Measurements from ENCODE around the gene PTPRT.
"Not testable (repeated sequence)": the region's sequence is repeated elsewhere in the genome, so short reads cannot be mapped to it uniquely, and the experiment has no call there.

The PTPRT gene

DNA sequence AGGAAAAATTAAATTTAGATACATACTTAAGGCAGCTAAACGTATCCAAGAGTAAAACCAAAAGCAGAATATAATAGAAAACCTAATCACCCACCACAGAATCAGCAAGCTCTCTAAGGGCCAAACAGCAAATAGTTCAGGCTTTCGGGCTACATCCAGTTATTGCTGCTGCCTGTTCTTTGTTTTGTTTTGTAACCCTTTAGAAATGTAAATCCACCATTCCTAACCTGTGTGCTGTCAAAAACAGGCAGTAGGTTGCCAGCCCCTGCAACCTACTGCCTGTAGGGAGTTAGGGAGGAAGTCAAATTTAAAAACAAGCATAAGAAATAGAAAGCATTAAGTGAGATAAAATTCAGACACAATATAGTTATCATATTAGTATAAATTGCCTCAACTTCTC, 225.9 kb downstream of the PTPRT start:
- no peak for DNase-seq

DNA sequence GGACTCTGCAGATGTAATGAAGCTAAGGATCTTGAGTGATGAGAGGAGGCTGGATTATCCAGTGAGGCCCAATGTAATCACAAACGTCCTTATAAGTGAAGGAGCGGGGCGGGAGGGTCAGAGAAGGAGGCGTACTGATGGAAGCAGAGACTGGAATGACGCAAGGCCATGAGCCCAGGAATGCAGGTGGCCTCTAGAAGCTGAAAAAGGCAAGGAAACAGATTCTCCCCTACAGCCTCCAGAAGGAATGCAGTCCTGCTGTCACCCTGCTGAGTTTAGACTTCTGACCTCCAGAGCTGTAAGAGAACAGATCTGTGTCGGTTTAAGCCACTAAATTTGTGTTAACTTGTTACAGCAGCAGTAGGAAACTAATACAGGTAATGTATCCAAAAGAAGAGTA, 227.9 kb downstream of the PTPRT start:
- DNase-seq: no peak

DNA sequence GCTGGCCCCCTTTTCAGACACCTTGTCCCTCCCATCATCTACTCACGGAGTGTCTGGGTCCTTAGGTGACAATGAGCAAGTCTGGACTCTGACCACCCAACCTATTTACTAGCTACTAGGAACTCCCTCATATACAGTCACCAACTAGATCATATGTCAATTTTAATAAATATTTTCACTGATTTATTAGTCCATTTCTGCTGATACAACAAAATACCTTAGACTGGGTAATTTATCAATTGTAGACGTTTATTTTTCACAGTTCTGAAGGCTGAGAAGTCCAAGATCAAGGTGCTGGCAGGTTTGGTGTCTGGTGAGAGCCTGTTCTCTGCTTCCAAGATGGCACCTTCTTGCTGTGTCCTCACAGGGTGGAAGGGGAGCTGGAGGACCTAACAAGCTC, 229.7 kb downstream of the PTPRT start:
- DNase-seq: no peak

DNA sequence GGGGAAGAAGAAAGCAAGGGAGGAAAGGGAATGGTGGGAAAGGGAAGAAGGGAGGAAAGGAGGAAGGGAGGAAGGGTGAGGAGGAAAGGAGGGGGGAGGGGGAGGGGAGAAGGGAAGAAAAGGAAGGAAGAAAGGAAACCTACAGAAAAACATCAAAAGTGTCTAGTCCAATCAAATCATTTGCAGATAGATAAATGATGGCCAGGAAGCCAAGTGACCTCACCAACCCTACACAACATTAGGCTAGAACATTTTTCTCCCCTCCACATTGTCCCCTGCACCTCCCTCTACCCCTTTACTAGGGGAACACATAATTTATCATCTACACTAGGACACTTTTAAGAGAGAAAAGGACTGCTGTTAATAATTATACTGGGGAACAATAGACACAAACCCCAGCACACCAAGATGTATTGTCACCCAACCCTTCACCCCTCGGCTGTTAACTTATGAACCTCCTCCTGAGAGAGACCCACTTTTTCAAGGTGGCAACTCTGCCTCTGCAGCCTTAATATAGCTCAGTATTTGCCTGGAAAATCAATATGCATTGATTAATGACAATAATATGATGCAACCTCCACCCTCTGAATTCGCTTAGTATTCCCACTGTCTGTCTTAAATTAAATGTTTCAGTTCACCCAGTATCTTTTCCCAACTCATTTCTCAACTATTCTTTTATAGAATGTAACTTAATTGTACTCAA, 231.2 kb downstream of the PTPRT start:
- no peak for DNase-seq

DNA sequence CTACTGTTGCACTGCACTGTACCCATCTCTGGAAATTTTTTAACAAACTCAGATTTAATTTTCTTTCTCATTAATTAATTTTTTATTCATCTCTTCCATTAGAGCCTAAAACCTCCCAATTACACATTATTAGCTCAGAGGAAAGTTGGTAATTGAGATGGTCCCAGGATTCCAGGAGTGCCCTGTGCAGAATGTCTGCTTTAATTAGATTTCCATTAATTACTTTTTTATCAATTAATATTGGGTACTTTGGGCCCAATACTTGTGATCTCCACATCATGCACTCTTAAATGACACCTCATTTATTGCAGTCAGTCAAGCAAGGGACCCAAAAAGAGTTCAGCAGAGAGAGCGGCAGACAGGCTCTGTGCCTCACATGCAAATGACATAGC, 232.0 kb downstream of the PTPRT start:
- no peak for DNase-seq

DNA sequence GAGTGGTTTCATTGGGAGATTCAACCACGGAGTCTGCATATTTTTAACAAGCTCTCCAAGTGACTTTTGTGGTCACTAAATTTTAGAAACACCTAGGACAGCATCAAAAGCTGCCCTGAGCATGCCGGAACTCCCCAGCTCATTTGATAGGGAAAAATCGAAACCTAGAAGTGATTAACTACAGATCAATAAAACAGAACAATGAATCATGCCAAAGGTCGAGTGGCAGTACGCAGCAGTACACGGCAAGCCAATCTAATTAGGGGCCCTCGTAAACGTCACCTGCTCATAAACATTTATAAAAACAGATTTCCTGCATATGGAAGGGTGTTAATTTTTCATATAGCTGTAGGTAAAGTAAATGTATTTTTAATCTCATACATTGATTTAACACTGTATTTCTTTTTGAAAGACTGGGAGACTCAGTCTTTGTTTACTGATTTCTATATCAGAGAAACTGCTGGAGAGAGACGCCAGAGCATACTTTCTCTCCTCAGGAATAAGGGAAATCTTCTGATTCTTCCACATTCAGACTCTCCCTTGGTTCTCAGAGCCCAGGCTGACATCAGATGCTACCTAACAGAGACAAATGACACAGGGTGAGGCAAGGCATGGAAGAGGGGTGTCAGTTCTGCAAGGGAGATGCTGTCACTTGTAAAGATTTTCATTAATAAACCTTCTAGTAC, 232.5 kb downstream of the PTPRT start:
- DNase-seq: no peak

DNA sequence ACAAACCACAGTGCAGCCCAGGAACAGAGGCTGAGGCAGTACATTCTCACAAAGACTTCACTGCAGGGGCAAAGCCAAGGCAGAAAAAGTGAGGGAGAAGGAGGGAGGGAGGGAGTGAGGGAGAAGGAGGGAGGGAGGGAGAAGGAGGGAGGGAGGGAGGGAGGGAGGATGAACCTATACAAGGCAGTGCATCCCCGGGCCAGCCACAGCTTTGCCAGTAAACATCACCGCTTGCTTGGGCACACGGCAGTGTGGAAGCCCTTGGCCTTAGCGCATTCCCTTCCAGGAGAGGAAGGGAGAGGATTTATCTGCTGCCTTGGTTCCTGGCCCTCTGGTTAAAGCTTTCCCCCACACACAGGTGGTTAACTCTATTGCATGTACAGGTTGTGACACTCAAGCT, 234.0 kb downstream of the PTPRT start:
- DNase-seq: no peak

DNA sequence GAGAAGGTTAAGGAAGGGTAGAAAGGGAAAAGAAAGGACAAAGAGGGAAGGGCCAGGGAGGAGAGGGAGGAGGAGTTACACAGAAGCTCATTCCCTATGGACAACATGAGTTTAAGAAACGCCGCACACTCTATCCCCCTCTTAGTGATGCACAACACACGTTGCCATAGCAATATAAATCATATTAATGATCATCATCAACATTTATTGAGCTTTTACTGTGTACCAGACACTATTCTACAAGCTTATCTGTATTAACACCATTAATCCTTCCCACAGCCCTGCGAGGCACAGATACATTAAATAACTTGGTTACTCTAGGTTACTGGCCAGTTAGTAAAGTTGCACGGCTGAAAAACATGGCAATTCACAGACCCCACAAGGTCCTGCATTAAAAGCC, 234.8 kb downstream of the PTPRT start:
- no peak for DNase-seq

DNA sequence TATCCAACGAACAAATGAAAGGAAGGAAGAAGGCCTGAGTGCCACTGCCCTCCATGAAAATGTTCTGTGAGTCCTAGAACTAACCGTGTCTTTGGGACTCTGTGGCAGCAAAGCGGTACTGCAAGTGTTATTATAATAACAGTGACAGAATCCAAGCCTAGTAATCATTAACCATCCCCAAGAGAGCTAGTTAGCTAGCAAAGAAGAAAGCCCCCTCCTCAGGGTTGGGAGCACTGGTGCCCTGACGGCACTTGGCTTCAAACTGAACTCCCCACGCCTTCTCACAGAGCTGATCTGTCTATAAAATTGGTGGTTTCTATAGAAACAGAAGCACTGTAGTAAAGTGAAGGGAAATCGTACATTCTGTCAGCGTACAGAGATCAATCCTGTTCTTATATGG, 239.8 kb downstream of the PTPRT start:
- no peak for DNase-seq

DNA sequence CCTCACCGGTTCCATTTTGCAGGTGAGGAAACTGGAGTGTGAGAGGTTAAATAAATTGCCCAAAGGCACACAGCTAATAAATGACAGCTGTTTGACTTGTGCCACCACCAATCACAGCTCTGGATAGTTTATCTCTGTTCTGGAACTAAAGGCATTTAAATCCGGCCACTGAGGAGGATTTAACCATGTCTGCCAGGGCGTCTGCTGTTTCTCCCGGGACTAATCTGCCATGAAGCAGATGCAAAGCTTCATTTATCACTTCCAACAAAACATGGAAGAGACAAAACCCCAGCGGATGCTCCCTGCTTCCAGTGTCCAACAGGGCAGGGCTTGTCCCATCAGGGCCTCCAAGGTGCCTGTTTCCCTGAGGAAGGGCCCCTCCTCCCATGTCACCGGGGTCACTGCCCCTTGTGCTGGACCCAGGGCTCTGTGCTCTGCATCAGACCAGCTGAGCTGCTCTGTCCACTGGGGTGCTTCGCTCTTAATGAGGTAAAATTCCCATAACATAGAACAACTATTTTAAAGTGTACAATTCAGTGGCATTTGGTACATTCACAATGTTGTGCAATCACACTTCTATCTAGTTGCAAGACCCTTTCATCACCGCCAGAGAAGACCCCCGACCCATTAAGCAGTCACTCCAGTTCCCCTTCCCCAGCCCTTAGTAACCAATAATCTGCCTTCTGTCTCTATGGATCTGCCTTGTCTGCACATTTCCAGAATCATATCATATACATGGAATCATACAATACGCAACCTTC, 244.3 kb downstream of the PTPRT start:
- DNase-seq: no peak

DNA sequence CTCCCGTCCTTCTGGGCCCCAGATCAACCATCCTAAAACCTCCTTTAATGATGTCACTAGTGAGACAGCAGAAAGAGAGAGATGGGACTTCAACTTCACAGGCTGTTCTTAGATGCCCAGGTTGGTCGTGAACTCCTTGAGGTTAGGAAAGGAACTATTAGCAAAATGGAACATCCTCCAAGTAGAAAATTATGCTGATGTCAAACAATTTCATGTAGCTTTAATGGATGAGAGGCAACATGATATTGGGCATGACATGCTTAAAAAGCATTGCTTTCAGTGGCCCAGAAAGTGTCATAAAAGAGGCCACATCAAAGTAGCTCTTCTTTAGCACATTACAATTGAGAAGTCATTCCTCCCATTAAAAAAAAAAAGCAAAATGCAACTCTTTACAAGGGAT, 248.1 kb downstream of the PTPRT start:
- no peak for DNase-seq

DNA sequence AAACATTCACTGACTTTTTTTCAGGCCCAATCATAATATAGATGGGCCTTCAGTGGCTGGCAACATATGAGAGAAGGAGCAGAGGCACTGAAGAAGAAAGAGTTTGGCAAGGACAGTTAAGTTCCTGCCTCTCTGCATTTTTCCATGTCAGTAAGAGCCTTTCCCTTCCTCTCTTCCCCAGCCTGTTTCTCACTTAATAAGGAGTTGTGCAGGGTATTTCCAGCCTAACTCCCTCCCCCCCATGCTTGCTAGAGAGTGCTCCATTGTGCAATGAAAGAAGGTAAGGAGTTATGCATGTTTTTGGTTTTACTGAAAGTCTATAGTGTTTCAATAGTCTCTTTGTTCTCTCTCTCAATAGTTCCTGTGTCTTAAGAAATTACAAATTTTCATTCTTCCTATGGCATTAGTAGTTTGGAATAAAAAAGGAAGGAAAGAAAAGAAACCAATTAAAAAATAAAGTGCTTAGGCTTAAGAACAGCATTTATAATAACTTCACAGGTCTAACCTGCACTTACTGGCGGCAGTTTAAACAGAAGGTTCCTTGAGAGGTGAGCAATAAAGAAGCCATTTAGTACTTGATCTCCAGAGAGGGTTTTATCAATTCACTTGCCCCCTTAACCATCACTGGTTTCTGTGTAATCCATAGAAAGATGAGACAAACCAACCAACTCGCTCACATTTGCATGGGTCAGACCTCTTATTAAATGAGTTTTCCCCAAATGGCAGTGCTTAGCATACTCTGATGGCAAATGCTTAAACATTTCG, 251.1 kb downstream of the PTPRT start:
- no peak for DNase-seq

DNA sequence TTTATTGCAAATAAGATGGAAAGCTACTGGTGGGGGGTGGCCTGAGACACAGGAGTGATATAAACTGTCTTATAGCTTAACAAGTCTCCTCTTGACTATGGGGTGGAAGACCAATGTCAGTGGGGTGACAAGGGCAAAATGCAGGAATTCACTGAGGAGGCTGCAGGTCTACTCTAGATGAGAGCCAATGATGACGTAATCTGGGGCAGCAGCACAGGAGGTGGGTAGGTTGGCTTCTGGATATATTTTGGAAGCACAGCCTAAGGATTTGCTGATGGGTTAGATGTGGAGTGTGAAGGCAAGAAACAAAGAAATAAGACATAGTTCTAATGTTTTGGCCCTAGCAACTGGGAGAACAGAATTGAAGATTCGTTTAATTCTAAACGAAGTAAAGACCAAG, 253.2 kb downstream of the PTPRT start:
- DNase-seq: no peak

DNA sequence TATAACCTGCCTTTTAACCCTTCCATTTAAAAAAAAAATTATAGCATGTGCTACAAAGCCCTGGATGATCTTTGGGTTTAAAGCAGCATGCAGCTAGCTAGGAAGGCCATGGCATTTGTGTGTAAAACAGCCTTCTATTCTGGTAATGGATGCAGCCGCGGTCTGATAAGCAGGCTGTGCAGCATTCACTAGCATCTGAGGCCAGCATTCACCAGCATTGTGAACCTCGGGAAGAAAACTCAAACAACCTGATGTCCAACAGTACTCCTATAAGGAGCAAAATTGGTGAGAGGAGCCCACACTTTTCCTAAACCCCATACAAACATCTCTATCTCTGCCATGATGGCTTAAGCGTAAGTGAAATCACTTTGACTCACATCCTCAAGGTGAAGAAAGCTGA, 265.5 kb downstream of the PTPRT start:
- no peak for DNase-seq

DNA sequence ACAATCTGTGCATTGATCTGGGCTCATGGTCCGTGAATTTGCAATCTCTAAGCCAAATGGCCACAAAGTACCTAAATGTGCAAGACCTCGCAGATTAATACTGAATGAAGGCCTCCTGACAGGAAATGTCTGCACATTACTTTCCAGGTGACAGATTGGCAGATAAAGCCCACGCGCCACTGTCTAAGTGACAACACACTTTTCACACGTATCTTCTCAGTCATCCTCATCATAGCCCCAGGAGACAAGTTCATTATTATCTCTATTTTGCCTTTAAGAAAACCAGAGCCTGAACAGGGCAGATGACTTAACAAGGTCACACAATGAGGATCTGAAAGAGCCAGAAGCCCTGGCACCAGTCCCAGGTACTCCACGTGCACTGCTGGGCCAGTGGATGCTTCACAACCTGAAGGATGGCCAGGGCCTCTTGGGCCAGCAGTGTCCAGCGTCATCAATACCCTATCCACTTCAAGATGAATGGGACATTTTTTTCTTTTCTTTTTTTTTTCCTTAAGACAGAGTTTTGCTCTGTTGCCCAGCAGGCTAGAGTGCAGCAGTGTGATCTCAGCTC, 266.3 kb downstream of the PTPRT start:
- DNase-seq: no peak

DNA sequence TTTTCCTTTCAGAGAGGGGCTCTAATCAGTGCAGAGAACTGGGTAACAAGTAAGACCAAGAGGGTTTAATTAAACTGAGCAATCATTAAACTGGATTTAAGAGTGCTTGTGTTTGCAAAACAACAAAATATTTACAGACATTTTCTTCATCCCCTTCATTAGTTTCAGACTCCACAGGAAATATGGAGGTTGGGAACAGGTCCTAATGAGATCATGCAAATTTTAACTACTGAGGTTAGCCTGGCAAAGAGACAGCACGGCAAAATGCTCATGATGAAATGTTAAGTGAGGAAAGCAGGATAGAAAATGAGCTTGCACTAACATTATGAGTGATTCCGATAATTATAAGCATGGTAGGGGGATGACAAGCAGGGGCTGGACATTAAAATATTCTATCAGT, 268.9 kb downstream of the PTPRT start:
- no peak for DNase-seq

DNA sequence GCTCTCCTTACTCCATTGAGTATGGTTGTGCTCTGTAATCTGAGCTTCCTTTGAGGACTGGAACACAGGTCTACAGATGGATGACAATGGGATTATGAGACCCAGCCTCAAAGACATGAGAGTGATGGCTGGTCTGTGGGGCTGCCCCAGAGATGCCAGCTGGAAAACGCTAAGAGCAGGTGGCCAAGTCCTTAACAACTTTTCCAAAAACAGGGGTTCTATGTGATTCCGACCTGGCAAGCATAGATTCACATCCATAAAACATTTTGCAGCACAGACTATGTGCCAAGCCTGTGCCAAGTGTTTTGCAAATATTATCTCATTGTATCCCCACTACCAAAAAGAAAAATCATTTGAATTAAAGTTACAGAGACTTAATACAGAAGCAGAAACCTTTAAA, 270.4 kb downstream of the PTPRT start:
- DNase-seq: no peak

DNA sequence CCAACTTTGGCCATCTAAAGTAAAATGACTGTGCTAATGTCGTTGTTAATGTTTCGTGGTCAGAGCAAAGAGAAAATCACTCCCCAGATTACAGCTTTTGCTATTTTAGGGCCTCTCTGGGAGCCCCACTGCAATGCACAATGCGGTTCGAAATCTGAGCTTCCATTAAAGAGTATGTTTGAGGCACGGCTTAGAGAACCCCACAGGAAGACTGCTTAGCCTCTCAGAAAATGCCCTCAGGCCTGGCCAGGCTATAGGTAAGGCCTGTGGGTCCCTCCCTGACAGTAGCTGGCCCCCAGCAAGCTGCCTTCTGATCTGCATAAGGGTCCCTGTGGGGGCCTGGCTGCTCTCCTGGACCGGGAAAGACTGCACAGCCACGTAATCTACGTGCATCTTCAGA, 274.6 kb downstream of the PTPRT start:
- DNase-seq: no peak

DNA sequence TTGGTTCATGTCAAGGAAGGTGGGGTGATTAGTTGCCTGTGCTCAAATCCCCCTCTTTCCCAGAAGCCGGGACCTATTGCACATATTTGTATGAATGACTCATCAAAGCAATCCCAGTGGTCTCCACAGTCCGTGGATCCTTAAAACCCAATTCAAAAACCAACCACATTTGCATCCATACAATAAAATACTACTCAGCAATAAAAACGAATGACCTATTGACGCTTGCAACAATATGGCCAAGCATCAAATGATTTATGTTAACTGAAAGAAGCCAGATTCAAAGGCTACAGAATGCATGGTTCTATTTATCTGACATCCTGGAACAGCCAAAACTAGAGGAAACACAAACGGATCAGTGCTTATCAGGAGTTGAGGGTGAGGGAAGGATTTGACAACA, 275.4 kb downstream of the PTPRT start:
- no peak for DNase-seq

DNA sequence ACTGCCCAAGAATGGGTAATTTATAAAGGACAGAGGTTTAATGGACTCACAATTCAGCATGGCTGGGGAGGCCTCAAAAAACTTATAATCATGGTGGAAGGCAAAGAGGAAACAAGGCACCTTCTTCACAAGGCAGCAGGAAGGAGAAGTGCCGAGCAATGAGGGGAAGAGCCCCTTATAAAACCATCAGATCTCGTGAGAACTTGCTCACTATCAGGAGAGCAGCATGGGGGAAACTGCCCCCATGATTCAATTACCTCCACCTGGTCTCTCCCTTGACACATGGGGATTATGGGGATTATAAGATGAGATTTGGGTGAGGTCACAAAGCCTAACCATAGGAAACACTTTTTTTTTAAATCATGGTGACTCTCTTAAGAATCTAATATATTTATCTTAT, 278.9 kb downstream of the PTPRT start:
- not testable (repeated sequence) for DNase-seq

DNA sequence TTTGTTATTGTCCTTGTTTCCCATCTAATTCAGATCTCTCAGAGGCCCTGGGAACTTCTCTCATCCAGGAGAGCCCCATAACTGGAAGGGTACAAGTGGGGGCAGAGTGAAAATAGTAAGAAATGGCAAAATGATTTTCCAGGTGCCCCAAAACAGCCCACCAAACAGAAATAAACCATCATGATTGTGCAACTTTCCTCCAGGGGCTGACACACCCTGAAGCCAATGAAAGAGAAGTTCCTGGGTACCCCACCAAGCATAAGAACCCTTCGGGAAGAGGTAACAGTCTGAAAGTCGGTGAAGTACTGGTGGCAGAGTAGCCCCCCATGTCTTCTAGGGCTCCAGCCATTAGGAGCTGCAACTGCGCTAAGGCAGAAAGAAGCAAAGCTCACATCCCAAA, 282.0 kb downstream of the PTPRT start:
- no peak for DNase-seq

DNA sequence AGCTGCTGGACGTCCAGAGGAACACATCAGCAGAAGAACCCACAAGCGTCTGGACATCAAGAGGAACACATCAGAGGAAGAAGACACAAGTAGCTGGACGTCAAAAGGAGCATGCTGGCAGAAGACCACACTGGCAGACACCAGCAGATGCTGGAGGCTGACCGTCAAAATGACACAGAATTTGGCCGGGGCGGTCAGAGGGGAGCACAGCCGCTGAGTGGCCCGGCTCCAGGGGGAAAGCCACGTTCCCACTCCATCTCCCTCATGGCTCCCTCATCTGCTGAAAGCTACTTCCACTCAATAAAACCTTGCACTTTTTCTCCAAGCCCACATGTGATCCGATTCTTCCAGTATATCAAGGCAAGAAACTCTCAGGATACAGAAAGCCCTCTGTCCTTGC, 283.6 kb downstream of the PTPRT start:
- DNase-seq: no peak

DNA sequence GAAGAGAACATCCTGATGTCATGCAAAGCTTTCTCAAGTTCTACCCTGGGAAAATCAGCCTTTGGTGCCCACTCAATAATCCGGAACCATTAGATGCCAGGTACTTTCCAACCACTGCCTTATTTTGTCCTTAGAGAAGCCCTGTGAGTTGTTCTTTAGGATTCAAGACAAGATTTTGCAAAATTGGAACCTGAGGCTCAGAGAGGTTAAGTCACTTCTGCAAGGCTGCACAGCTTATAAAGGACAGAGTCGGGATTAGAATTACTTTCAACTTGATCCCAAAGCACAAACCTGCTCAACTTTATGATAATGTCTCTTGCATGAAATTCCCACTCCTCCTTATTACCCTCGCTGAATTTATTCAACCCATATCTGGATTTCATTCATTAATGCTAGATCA, 287.2 kb downstream of the PTPRT start:
- DNase-seq: no peak

Data from CD4-positive, alpha-beta T cell treated with Interferon alpha-2 for 1 hour (primary cell).